DOHH2 (cell line): ENCODE data around the gene TMEM151A.
"Not testable (repeated sequence)": the region's sequence is repeated elsewhere in the genome, so short reads cannot be mapped to it uniquely, and the experiment has no call there.

ENCODE experiments used
- H3F3A ChIP-seq: fragments of 200-600 bp; sonication (generic), shearing (Covaris generic); 2 replicates; pipeline ENCODE4 v1.6.0; 2016; ENCODE audit warnings: antibody characterized with exemption, mild to moderate bottlenecking; ENCODE audit not compliant: control insufficient read depth, insufficient read depth
- H3K27ac ChIP-seq: fragments of 200-600 bp; sonication (generic); 2 replicates; pipeline ENCODE4 v1.5.1; 2014; ENCODE audit warnings: low read depth, mild to moderate bottlenecking, low read length, moderate library complexity
- H3K27me3 ChIP-seq: fragments of 200-600 bp; sonication (generic); 2 replicates; pipeline ENCODE4 v1.6.1; 2014; ENCODE audit warnings: mild to moderate bottlenecking, low read length, mixed read lengths; ENCODE audit not compliant: control insufficient read depth
- H3K36me3 ChIP-seq: fragments of 200-600 bp; sonication (generic); 2 replicates; pipeline ENCODE4 v1.6.1; 2014; ENCODE audit warnings: mild to moderate bottlenecking, low read length, moderate library complexity, mixed read lengths; ENCODE audit not compliant: control insufficient read depth
- H3K4me1 ChIP-seq: fragments of 200-600 bp; sonication (generic); 2 replicates; pipeline ENCODE4 v1.6.1; 2014; ENCODE audit warnings: mild to moderate bottlenecking, low read length, mixed read lengths; ENCODE audit not compliant: control insufficient read depth
- H3K4me2 ChIP-seq: fragments of 200-600 bp; sonication (generic); 2 replicates; pipeline ENCODE4 v1.6.0; 2014; ENCODE audit warnings: mild to moderate bottlenecking, low read length, moderate library complexity
- H3K4me3 ChIP-seq: fragments of 200-600 bp; sonication (generic); 2 replicates; pipeline ENCODE4 v1.5.1; 2014; ENCODE audit warnings: mild to moderate bottlenecking, low read length, mixed read lengths
- H3K79me2 ChIP-seq: fragments of 200-600 bp; sonication (generic); 2 replicates; pipeline ENCODE4 v1.6.1; 2014; ENCODE audit warnings: mild to moderate bottlenecking, low read length, mixed read lengths; ENCODE audit not compliant: control insufficient read depth
- H3K9me2 ChIP-seq: fragments of 200-600 bp; sonication (generic); replicated peaks from 2 replicates; pipeline ENCODE4 v1.6.1; 2014; ENCODE audit warnings: mild to moderate bottlenecking, low read length, mixed read lengths; ENCODE audit not compliant: control insufficient read depth
- H3K9me3 ChIP-seq: fragments of 200-600 bp; sonication (generic); 2 replicates; pipeline ENCODE4 v1.6.1; 2014; ENCODE audit warnings: antibody characterized with exemption, low read length, mixed read lengths; ENCODE audit not compliant: control insufficient read depth, insufficient read depth
- H4K20me1 ChIP-seq: fragments of 200-600 bp; sonication (generic); 2 replicates; pipeline ENCODE4 v1.6.0; 2014; ENCODE audit warnings: low read depth, mild to moderate bottlenecking, antibody characterized with exemption, low read length, moderate library complexity; ENCODE audit not compliant: control insufficient read depth, insufficient read depth
- EZH2phosphoT487 ChIP-seq: fragments of 200-600 bp; sonication (generic); IDR thresholded peaks from 2 replicates; pipeline ENCODE4 v1.6.1; 2017; ENCODE audit warnings: borderline replicate concordance, mild to moderate bottlenecking, antibody characterized with exemption, low read length, moderate library complexity, mixed read lengths
- TF ChIP-seq, protein P1 (sequence below): fragments of 200-600 bp; sonication (generic); IDR thresholded peaks from one replicate; pipeline ENCODE4 v1.5.1; 2014; ENCODE audit warnings: antibody characterized with exemption, mild to moderate bottlenecking, low read depth, low read length; ENCODE audit not compliant: poor library complexity, severe bottlenecking

The TMEM151A gene

GRCh38 chr11:66317322-66317722 lies 25.6 kb downstream of the TMEM151A start:
- peak overlapping the region; percentile 92 for H3K4me2 ChIP-seq
- H3K4me3 ChIP-seq, result peak overlapping the region; percentile 72
- H3K9me3 ChIP-seq, result peaks cover 8% of the 10 kb centered on the region; the same call in 1 of the 2 replicates
- H3K27me3 ChIP-seq, result no peaks in the 10 kb centered on the region
- H3F3A ChIP-seq, result peaks cover 11% of the 10 kb centered on the region
- no peaks in the 10 kb centered on the region for H3K9me2 ChIP-seq
- TF ChIP-seq, protein P1, sequence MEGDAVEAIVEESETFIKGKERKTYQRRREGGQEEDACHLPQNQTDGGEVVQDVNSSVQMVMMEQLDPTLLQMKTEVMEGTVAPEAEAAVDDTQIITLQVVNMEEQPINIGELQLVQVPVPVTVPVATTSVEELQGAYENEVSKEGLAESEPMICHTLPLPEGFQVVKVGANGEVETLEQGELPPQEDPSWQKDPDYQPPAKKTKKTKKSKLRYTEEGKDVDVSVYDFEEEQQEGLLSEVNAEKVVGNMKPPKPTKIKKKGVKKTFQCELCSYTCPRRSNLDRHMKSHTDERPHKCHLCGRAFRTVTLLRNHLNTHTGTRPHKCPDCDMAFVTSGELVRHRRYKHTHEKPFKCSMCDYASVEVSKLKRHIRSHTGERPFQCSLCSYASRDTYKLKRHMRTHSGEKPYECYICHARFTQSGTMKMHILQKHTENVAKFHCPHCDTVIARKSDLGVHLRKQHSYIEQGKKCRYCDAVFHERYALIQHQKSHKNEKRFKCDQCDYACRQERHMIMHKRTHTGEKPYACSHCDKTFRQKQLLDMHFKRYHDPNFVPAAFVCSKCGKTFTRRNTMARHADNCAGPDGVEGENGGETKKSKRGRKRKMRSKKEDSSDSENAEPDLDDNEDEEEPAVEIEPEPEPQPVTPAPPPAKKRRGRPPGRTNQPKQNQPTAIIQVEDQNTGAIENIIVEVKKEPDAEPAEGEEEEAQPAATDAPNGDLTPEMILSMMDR, result no peak
- TF ChIP-seq EZH2phosphoT487, result no peak
- no peaks in the 10 kb centered on the region for H3K79me2 ChIP-seq
- peaks cover 49% of the 10 kb centered on the region for H3K4me1 ChIP-seq
- no peaks in the 10 kb centered on the region for H3K36me3 ChIP-seq
- peak overlapping the region; percentile 94 for H3K27ac ChIP-seq
- H4K20me1 ChIP-seq, result no peaks in the 10 kb centered on the region

DNA sequence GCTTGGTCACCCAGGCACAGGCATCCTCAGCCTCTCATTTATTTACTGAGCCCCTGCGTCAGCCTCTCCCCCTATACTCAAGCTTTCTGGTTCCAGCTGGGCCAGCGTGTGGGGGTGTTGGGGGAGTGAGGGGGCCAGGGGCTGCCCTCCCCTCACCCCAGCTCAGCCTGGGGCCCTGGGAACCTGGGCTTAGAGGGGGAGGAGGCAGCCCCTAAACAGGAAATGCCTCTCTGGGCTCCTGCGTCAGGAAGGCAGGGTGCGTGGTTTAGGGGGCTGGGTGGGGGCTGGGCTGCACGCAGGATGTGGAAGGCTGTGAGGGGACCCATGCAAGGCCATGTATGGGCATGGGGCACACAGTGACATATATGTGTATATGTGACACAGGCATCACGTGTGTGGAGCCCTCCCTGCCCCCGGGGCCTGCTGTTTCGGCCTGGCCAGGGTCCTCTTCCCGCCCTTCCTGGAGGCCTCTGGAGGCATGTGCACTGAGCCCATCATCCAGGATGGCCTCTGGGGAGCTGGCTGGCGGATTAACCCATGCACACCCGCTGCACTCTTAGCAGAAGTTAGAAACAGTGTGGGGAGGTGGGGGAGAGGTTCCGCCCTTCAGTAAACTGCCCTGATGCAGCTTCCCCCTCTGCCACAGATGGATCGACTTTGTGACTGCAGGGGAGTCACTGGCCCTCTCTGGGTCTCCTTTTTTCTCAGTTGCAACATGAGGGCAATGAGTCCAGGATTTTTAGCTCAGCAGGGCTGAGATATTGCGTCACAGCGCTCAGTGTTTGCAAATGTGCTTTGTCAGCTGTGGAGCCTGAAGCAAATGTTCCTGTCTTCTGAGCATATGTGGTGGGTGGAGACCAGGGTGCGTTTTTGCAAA lies 26.3 kb downstream of the TMEM151A start:
- Histone ChIP-seq H4K20me1 (no peaks in the 10 kb centered on the region), H3K4me3 (peak overlapping the region; percentile 72), H3K4me1 (peaks cover 47% of the 10 kb centered on the region), H3K79me2 (no peaks in the 10 kb centered on the region), H3K4me2 (peak overlapping the region; percentile 92), H3F3A (peaks cover 11% of the 10 kb centered on the region), H3K36me3 (no peaks in the 10 kb centered on the region), H3K9me2 (no peaks in the 10 kb centered on the region), H3K27ac (peak overlapping the region; percentile 94), H3K9me3 (peaks cover 8% of the 10 kb centered on the region; the same call in 1 of the 2 replicates), H3K27me3 (no peaks in the 10 kb centered on the region)
- TF ChIP-seq, protein P1, result no peak
- no peak for TF ChIP-seq EZH2phosphoT487

GRCh38 chr11:66318600-66318970 lies 26.9 kb downstream of the TMEM151A start:
- Histone ChIP-seq H3K4me2 (peak overlapping the region; percentile 92), H3K79me2 (no peaks in the 10 kb centered on the region), H3F3A (peaks cover 11% of the 10 kb centered on the region), H3K4me1 (peaks cover 41% of the 10 kb centered on the region), H3K27ac (peak overlapping the region; percentile 94), H3K27me3 (no peaks in the 10 kb centered on the region), H3K4me3 (peak overlapping the region; percentile 72), H3K9me2 (no peaks in the 10 kb centered on the region), H3K36me3 (no peaks in the 10 kb centered on the region), H3K9me3 (peaks cover 8% of the 10 kb centered on the region; the same call in 1 of the 2 replicates), H4K20me1 (no peaks in the 10 kb centered on the region)
- TF ChIP-seq, protein P1, result no peak
- no peak for TF ChIP-seq EZH2phosphoT487

DNA sequence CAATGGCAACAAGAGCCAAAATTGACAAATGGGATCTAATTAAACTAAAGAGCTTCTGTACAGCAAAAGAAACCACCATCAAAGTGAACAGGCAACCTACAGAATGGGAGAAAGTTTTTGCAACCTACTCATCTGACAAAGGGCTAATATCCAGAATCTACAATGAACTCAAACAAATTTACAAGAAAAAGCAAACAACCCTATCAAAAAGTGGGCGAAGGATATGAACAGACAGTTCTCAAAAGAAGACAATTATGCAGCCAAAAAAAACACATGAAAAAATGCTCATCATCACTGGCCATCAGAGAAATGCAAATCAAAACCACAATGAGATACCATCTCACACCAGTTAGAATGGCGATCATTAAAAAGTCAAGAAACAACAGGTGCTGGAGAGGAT lies 28.6 kb downstream of the TMEM151A start:
- not testable (repeated sequence) for H3K36me3 ChIP-seq, H3K4me2 ChIP-seq, H3K27me3 ChIP-seq, H3K4me3 ChIP-seq, H3K9me3 ChIP-seq, H3K9me2 ChIP-seq, H3K27ac ChIP-seq, H3K79me2 ChIP-seq, H4K20me1 ChIP-seq
- peaks cover 41% of the 10 kb centered on the region for H3K4me1 ChIP-seq
- H3F3A ChIP-seq, result peaks cover 11% of the 10 kb centered on the region

DNA sequence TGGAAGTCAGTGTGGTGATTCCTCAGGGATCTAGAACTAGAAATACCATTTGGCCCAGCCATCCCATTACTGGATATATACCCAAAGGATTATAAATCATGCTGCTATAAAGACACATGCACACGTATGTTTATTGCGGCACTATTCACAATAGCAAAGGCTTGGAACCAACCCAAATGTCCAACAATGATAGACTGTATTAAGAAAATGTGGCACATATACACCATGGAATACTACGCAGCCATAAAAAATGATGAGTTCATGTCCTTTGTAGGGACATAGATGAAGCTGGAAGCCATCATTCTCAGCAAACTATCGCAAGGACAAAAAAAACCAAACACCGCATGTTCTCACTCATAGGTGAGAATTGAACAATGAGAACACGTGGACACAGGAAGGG lies 29.1 kb downstream of the TMEM151A start:
- H3K4me1 ChIP-seq, result peaks cover 46% of the 10 kb centered on the region
- not testable (repeated sequence) for H3K9me3 ChIP-seq, H3K27me3 ChIP-seq

More for the DNA sequence above, 29.1 kb downstream of the TMEM151A start:
- H3K36me3 ChIP-seq, H3K79me2 ChIP-seq, H3K4me2 ChIP-seq, H3K9me2 ChIP-seq, H4K20me1 ChIP-seq, H3K27ac ChIP-seq, H3K4me3 ChIP-seq: not testable (repeated sequence)
- peaks cover 11% of the 10 kb centered on the region for H3F3A ChIP-seq
